ENCODE data around the gene DEPDC1B. TPM values are rescaled to one million over a fixed set of nuclear protein-coding genes. Genes with fewer than 3 reads are reported as not detected.

The DEPDC1B gene
- total and polyA plus RNA-seq, 2 experiments from 2014 or later = 1.8 to 15.7 TPM

GRCh38 chr5:60586307-60586901, 113.6 kb downstream of the DEPDC1B start:
- peak in 1 of 2 donors; percentile 66 for DNase-seq (ENCODE audit: low read depth in 1 of 2, low spot score in 1 of 2)
- Histone ChIP-seq H3K4me3 (no peak overlapping the region), H3K27ac (no peak overlapping the region), H3K9me3 (ENCODE audit: low read depth) (no peaks in the 10 kb centered on the region), H3K36me3 (no peaks in the 10 kb centered on the region), H3K27me3 (no peaks in the 10 kb centered on the region), H3K4me1 (ENCODE audit: low read depth) (no peaks in the 10 kb centered on the region)
- TF ChIP-seq CTCF (IDR thresholded peaks at IDR 0.05; ENCODE audit: low read depth, low read length) = peak; percentile 49

- Histone ChIP-seq H3K4me1 (ENCODE audit: low read depth) (no peaks in the 10 kb centered on the region), H3K9me3 (ENCODE audit: low read depth) (no peaks in the 10 kb centered on the region), H3K27ac (no peak overlapping the region), H3K4me3 (no peak overlapping the region), H3K27me3 (no peaks in the 10 kb centered on the region), H3K36me3 (no peaks in the 10 kb centered on the region)
- TF ChIP-seq CTCF (IDR thresholded peaks at IDR 0.05; ENCODE audit: low read depth, low read length) = no peak
- no peak for DNase-seq (ENCODE audit: low read depth in 1 of 2, low spot score in 1 of 2)
Measured at GRCh38 chr5:60585618-60586017, 114.3 kb downstream of the DEPDC1B start.

- no peak overlapping the region for H3K4me3 ChIP-seq
- H3K36me3 ChIP-seq = no peaks in the 10 kb centered on the region
- DNase-seq (ENCODE audit: low read depth in 1 of 2, low spot score in 1 of 2) = no peak
- no peaks in the 10 kb centered on the region for H3K9me3 ChIP-seq (ENCODE audit: low read depth)
- H3K27me3 ChIP-seq = no peaks in the 10 kb centered on the region
- no peaks in the 10 kb centered on the region for H3K4me1 ChIP-seq (ENCODE audit: low read depth)
- no peak for TF ChIP-seq CTCF (IDR thresholded peaks at IDR 0.05; ENCODE audit: low read depth, low read length)
- no peak overlapping the region for H3K27ac ChIP-seq
Measured at GRCh38 chr5:60584304-60584703, 115.7 kb downstream of the DEPDC1B start.

GRCh38 chr5:60583616-60584015, 116.3 kb downstream of the DEPDC1B start:
- Histone ChIP-seq H3K9me3 (ENCODE audit: low read depth) (no peaks in the 10 kb centered on the region), H3K4me1 (ENCODE audit: low read depth) (no peaks in the 10 kb centered on the region), H3K27ac (no peak overlapping the region)

GRCh38 chr5:60578315-60578714, 121.7 kb downstream of the DEPDC1B start:
- no peaks in the 10 kb centered on the region for H3K4me1 ChIP-seq (ENCODE audit: low read depth)
- H3K9me3 ChIP-seq (ENCODE audit: low read depth) = no peaks in the 10 kb centered on the region
- DNase-seq (ENCODE audit: low read depth in 1 of 2, low spot score in 1 of 2) = no peak
- no peak overlapping the region for H3K4me3 ChIP-seq
- TF ChIP-seq CTCF (IDR thresholded peaks at IDR 0.05; ENCODE audit: low read depth, low read length) = no peak
- no peak overlapping the region for H3K27ac ChIP-seq
- H3K36me3 ChIP-seq = no peaks in the 10 kb centered on the region
- H3K27me3 ChIP-seq = no peaks in the 10 kb centered on the region

More at GRCh38 chr5:60583616-60584015, 116.3 kb downstream of the DEPDC1B start:
- TF ChIP-seq CTCF (IDR thresholded peaks at IDR 0.05; ENCODE audit: low read depth, low read length) = no peak
- Histone ChIP-seq H3K4me3 (no peak overlapping the region), H3K36me3 (no peaks in the 10 kb centered on the region), H3K27me3 (no peaks in the 10 kb centered on the region)
- no peak for DNase-seq (ENCODE audit: low read depth in 1 of 2, low spot score in 1 of 2)

All from cardiac muscle cell (in vitro differentiated cells and primary cell).